ENCODE results near the gene ATP2C2. TPM values are rescaled to one million over a fixed set of nuclear protein-coding genes. Genes with fewer than 3 reads are reported as not detected.

ATP2C2 gene
- total RNA-seq, 1 experiment from 2014 or later, result 0.67 TPM

GRCh38 chr16:84461029-84461412, 92.7 kb downstream of the ATP2C2 start:
- no peaks in the 10 kb centered on the region for H3K4me1 ChIP-seq (ENCODE audit: control insufficient read depth, insufficient read depth, low read length)
- in situ Hi-C loops (cut with HindIII; ENCODE audit: low pct_unique_long_range_greater_than_20kb, low sequenced_read_pairs) (no loop called here), intact Hi-C loops (cut with micrococcal nuclease; ENCODE audit: unreplicated experiment) (no loop called here)
- no peak overlapping the region for H3K4me3 ChIP-seq (ENCODE audit: low read depth in 2 of 2, low read length in 2 of 2)
- ATAC-seq, result no peak
- DNase-seq (ENCODE audit: low read depth, low spot score), result no peak
- no peak for TF ChIP-seq TCF7L2 (IDR thresholded peaks at IDR 0.05; ENCODE audit: low read depth, low read length)
- no peak for TF ChIP-seq CTCF (IDR thresholded peaks at IDR 0.05)
- BruUV-seq (replicated peaks), result no TSS peak
- H3K27me3 ChIP-seq (ENCODE audit: control insufficient read depth, insufficient read depth, low read length), result no peaks in the 10 kb centered on the region
- H3K9me3 ChIP-seq (ENCODE audit: control insufficient read depth, insufficient read depth, low read depth, low read length), result no peaks in the 10 kb centered on the region
- no peak overlapping the region for H3K27ac ChIP-seq (ENCODE audit: low read length)
- ChIA-PET CTCF (no interaction called here), POLR2A (no interaction called here)
- no peaks in the 10 kb centered on the region for H3K36me3 ChIP-seq (ENCODE audit: control insufficient read depth, insufficient read depth, low read length)

GRCh38 chr16:84461413-84462295, 93.3 kb downstream of the ATP2C2 start:
- intact Hi-C loops (cut with micrococcal nuclease; ENCODE audit: unreplicated experiment), result no loop called here
- Histone ChIP-seq H3K9me3 (ENCODE audit: control insufficient read depth, insufficient read depth, low read depth, low read length) (0 out of 2 replicates have a peak, but pooled peaks cover 1% of the 10 kb centered on the region), H3K36me3 (ENCODE audit: control insufficient read depth, insufficient read depth, low read length) (no peaks in the 10 kb centered on the region), H3K4me1 (ENCODE audit: control insufficient read depth, insufficient read depth, low read length) (no peaks in the 10 kb centered on the region), H3K27ac (ENCODE audit: low read length) (no peak overlapping the region), H3K4me3 (ENCODE audit: low read depth in 2 of 2, low read length in 2 of 2) (no peak overlapping the region), H3K27me3 (ENCODE audit: control insufficient read depth, insufficient read depth, low read length) (no peaks in the 10 kb centered on the region)
- no peak for DNase-seq (ENCODE audit: low read depth, low spot score)
- CTCF ChIA-PET, result no interaction called here
- POLR2A ChIA-PET, result no interaction called here
- in situ Hi-C loops (cut with HindIII; ENCODE audit: low pct_unique_long_range_greater_than_20kb, low sequenced_read_pairs), result no loop called here
- BruUV-seq (replicated peaks), result no TSS peak
- TF ChIP-seq REST (IDR thresholded peaks at IDR 0.05; ENCODE audit: insufficient read depth in 1 of 2, low read depth in 2 of 2, low read length in 1 of 2) (no peak), CTCF (IDR thresholded peaks at IDR 0.05) (no peak), SIN3A (IDR thresholded peaks at IDR 0.05; ENCODE audit: borderline replicate concordance, insufficient read depth, low read depth, low read length) (no peak), TCF7L2 (IDR thresholded peaks at IDR 0.05; ENCODE audit: low read depth, low read length) (no peak), POLR2AphosphoS5 (IDR thresholded peaks at IDR 0.05; ENCODE audit: low read depth, low read length) (no peak)
- no peak for ATAC-seq

Data from Panc1 (cell line).